GM12875 (cell line): ENCODE results near the gene CIDEA.

Experiments used
- H3K4me3 ChIP-seq: one replicate; pipeline ENCODE4 v1.5.1; 2011; ENCODE audit warnings: low read depth, low read length, control low read depth
- TF ChIP-seq, protein P1 (sequence below): IDR thresholded peaks from 2 replicates; pipeline ENCODE4 v1.5.1; 2011; ENCODE audit warnings: low read depth, mild to moderate bottlenecking, control low read depth, inconsistent platforms, low read length, moderate library complexity, borderline replicate concordance; ENCODE audit not compliant: insufficient read depth

Gene CIDEA

DNA sequence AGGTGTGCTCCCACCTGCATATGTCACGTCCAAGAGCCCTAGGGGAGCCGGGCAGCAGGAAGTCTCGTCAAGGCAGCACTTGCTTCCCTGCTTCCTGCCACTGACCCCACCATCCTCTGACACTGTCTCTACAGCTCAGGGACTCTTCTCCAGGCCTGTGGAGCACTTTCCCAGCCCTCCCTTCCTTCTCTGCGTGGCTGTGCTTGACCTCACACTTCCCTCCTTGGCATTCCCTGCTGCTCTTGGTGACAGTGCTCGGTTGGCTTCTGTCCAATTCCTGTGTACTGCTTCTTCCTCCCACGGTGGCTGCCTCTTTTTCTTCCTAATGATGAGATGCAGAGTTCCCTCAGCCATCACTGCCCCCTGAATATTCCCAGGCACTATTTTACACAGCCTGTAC is 2.8 kb downstream of the CIDEA start:
- H3K4me3 ChIP-seq, result no peak overlapping the region
- TF ChIP-seq, protein P1, sequence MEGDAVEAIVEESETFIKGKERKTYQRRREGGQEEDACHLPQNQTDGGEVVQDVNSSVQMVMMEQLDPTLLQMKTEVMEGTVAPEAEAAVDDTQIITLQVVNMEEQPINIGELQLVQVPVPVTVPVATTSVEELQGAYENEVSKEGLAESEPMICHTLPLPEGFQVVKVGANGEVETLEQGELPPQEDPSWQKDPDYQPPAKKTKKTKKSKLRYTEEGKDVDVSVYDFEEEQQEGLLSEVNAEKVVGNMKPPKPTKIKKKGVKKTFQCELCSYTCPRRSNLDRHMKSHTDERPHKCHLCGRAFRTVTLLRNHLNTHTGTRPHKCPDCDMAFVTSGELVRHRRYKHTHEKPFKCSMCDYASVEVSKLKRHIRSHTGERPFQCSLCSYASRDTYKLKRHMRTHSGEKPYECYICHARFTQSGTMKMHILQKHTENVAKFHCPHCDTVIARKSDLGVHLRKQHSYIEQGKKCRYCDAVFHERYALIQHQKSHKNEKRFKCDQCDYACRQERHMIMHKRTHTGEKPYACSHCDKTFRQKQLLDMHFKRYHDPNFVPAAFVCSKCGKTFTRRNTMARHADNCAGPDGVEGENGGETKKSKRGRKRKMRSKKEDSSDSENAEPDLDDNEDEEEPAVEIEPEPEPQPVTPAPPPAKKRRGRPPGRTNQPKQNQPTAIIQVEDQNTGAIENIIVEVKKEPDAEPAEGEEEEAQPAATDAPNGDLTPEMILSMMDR, result no peak

DNA sequence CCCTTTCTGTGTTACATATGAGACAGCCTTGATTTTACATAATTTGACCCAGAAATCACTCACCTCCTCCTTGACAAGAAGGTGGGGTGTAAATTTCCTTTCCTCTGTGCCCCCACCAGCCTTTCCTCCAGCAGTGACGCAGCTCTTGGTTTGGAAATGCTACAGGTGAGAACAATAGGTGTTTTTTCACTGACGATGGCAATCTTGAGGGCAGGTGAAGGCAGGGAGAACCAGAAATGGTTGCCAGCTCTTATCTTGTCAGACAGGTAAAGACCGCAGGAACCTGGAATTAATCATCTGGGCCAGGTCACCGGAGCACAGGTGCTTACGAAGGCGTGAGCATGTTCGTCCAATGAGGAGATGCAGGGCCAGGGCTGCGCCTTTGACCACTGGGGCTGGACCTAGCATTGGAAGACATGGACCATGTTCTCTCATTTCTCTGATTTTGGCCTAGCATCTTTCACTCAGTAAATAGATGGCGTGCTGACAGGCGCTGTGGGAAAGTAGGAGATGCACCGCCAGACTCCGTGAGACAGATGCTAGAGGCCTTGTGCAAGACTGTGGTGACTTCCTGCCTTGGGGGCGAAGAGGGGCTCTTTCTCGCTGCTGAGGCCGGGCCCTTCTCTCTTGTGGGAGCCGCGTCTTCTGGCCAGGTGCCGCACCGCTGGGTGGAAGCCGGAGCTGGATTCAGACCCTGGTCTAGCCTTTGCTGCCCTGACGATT is 4.0 kb downstream of the CIDEA start:
- H3K4me3 ChIP-seq, result no peak overlapping the region
- TF ChIP-seq, protein P1, result no peak

DNA sequence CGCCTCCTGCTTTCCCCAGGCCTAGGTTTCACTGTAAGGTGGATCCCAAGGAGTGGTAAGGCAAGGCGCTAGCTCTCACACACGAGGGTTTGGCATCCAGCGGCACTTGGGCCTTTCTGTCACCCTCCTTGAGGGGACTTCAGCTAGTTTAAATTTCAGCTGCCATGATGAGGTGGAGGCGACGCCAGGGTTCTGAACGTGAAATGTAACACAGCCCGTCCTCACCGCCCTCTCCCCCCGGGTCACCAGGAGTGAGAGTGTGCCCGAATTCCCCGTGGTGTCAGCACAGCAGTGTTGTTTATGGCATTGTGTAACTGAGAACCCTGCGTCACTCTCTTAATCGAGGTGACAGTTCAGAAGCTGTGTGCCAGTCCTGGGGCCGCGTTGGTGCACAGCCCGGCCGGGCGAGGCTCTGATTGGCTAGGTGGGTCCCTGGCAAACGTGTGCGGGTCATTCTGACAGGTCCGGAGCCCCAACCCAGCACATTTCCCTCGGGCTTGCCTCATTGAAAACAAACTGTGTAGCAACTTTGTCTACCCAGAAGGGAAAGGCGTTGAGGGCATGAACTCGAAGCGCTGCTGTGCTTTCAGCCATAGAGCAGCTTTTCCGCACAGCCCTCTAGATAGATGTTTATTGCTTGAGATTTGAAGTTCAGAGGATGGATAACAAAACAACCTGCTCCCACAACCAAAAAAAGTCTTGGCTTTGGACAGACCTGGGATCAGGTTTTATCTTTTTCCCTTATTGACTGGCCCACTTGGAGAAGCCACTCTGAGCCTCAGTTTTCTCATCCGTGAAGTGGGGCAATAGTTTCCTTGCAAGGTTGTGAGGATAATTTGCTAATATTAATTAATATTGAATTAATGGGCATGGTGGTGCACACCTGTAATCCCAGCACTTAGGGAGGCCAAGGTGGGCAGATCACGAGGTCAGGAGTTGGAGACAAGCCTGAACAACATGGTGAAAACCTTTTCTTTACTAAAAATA is 4.9 kb downstream of the CIDEA start:
- TF ChIP-seq, protein P1, result no peak
- no peak overlapping the region for H3K4me3 ChIP-seq

DNA sequence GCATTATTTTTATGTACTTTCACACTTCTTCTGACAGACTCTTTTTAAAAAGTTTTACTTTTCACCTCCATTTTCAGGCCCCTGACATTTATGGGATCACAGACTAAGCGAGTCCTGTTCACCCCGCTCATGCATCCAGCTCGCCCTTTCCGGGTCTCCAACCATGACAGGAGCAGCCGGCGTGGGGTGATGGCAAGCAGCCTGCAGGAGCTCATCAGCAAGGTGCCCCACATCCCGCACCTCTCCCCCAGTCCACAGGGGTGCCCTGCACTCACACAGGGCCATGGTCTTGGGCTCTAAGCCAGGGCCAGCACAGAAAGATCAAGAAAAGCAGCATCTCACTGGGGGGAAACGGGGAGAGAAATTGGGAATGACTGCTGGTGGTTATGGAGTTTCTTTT is 8.6 kb downstream of the CIDEA start:
- TF ChIP-seq, protein P1, result no peak
- no peak overlapping the region for H3K4me3 ChIP-seq

DNA sequence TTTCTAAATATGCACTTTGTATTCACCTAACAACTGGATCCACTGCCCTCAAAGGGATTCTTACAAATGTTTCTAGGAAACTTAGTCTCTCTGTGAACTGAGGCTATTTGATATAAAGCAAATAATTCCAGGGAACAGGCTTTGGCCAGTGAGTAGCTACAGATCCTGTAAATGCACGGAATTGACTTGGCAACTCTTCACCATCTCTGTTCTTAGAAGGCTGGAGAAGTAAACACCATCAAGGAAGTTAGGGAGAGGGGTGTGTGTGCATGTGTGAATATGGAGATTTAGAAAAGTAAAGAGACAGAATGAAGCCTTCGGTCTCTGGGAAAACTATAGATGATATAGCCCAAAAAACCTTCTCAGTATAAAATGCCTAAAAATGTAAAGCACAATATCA is 10.7 kb downstream of the CIDEA start:
- H3K4me3 ChIP-seq, result no peak overlapping the region
- TF ChIP-seq, protein P1, result no peak

DNA sequence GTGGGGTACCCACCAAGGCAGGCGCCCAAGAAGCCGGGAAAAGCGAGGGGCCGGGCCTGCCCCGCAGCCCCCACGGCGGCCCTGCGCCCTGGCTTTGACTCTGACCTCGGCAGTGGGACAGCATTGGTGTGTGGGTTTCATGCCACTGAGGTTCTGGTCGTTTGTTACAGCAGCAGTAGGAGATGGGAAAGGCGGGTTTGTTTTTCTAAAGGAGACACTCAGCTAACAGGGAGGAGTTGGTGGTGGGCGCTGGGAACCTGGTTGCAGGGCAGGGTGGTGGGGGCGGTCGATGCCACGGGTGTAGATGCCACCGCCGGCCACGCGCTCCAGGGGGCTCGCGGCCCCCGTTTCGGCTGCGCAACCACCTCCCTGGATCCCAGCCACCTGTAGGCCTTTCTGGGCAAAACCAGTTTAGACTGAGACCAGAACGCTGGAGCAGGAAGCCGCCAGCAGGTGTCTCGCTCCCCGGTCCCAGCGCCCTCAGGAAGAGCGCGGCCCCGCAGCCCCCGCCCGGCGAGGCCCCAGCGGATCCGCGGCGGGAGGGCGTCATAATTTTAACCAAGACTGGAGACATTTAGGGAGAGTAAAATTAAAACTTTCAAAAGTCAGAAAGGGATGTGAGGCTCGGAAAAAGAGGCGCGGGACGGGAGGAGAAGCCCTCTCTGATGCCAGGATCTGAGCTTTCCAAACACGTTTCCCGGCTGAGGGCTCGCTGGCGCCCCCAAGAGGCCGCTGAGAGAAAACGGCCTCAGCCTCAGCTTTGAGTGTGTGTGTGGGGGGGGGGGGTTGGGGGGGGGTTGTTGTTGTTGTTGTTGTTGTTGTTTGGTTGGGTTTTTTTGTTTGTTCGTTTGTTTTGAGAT is 17.4 kb downstream of the CIDEA start:
- peak overlapping the region; percentile 46 for H3K4me3 ChIP-seq
- TF ChIP-seq, protein P1, result peak; percentile 67
